ENCODE data around the gene ABCA5.

DNA sequence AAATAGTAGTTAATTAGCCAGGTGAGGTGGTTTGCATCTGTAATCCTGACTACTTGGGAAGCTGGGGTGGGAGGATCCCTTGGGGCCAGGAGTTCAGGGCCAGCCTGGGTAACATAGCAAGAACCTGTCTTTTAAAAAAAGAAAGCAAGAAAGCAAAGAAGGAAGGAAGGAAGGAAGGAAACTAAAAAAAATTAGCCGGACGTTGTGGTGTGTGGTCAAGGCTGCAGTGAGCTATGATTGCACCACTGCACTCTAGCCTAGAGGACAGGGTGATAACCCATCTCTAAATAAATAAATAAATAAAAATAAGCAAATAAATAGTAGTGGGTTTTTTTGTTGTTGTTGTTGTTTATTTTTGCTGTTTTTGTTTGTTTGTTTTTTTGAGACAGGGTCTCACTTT is 48.3 kb upstream of the ABCA5 start:
- TF ChIP-seq GABPA (IDR thresholded peaks at IDR 0.05; ENCODE audit: low read depth, low read length): no peak
- no peak for TF ChIP-seq GABPA (CRISPR knock-in tag; IDR thresholded peaks at IDR 0.05; ENCODE audit: low read depth)
- TF ChIP-seq FOXC1 (CRISPR knock-in tag; IDR thresholded peaks at IDR 0.05; ENCODE audit: borderline replicate concordance): no peak
- no peak for TF ChIP-seq TBL1XR1 (IDR thresholded peaks at IDR 0.05; ENCODE audit: borderline replicate concordance, low read length, partially characterized antibody)
- TF ChIP-seq ZNF724P (CRISPR knock-in tag; IDR thresholded peaks at IDR 0.05; ENCODE audit: borderline replicate concordance): no peak
- no peak for TF ChIP-seq ZFP1 (CRISPR knock-in tag; IDR thresholded peaks at IDR 0.05)
- TF ChIP-seq, protein P1, sequence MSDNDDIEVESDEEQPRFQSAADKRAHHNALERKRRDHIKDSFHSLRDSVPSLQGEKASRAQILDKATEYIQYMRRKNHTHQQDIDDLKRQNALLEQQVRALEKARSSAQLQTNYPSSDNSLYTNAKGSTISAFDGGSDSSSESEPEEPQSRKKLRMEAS (IDR thresholded peaks at IDR 0.05): no peak
- TF ChIP-seq SRSF9 (IDR thresholded peaks at IDR 0.05; ENCODE audit: borderline replicate concordance, insufficient read depth, low read depth, low read length, poor library complexity, severe bottlenecking): no peak
- TF ChIP-seq, protein P2, sequence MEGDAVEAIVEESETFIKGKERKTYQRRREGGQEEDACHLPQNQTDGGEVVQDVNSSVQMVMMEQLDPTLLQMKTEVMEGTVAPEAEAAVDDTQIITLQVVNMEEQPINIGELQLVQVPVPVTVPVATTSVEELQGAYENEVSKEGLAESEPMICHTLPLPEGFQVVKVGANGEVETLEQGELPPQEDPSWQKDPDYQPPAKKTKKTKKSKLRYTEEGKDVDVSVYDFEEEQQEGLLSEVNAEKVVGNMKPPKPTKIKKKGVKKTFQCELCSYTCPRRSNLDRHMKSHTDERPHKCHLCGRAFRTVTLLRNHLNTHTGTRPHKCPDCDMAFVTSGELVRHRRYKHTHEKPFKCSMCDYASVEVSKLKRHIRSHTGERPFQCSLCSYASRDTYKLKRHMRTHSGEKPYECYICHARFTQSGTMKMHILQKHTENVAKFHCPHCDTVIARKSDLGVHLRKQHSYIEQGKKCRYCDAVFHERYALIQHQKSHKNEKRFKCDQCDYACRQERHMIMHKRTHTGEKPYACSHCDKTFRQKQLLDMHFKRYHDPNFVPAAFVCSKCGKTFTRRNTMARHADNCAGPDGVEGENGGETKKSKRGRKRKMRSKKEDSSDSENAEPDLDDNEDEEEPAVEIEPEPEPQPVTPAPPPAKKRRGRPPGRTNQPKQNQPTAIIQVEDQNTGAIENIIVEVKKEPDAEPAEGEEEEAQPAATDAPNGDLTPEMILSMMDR (CRISPR knock-in tag; IDR thresholded peaks at IDR 0.05): no peak
- TF ChIP-seq, protein P3, sequence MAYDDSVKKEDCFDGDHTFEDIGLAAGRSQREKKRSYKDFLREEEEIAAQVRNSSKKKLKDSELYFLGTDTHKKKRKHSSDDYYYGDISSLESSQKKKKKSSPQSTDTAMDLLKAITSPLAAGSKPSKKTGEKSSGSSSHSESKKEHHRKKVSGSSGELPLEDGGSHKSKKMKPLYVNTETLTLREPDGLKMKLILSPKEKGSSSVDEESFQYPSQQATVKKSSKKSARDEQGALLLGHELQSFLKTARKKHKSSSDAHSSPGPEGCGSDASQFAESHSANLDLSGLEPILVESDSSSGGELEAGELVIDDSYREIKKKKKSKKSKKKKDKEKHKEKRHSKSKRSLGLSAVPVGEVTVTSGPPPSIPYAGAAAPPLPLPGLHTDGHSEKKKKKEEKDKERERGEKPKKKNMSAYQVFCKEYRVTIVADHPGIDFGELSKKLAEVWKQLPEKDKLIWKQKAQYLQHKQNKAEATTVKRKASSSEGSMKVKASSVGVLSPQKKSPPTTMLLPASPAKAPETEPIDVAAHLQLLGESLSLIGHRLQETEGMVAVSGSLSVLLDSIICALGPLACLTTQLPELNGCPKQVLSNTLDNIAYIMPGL (CRISPR knock-in tag; IDR thresholded peaks at IDR 0.05; ENCODE audit: borderline replicate concordance in 1 of 2, low read depth in 1 of 2): no peak
